GM19328 (cell line): ENCODE results near the gene RAD51B.

Experiments
- ATAC-seq: cut with Tn5 transposase; IDR thresholded peaks from one replicate; pipeline ENCODE4 v1.9.1; 2021; ENCODE audit warnings: mild to moderate bottlenecking, moderate library complexity; ENCODE audit not compliant: unreplicated experiment

Gene RAD51B

DNA sequence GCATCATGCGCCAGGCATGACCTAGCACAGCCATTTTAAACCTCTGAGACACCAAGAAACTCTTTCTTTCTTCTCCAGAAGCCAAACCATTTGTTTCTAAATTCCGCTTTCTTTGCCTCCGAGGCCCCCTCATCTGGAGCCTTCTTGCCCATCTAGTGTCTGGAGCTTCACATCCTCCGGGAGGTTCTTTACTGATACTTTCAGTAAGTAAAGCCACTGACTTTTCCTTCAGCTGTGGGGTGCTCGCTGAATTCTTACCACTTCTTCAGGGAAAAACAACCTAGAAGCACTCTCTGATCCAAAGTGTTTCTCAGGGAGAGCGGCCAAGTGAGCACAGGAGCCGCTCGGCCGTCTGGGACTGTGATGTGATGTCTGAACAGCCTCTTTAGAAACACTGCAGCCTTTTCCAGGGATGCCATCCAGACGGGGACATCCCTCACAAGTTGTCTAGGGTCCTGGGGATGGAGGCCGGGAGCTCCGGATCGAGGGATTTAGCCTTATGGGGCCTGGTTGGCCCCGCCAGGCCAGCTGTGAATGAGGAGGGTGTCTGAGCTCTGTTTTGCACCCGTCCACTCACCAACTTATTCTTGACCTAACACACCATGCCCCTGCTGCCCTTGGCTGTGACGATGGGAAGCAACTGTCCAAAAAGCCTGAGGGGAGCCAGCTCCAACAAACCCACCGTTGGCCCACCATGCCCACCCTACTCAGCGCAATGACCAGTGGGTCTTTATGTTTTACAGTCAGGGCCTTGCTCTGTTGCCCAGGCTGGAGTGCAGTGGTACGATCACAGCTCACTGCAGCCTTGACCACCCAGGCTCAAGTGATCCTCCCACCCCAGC, 812.7 kb downstream of the RAD51B start:
- no peak for ATAC-seq

DNA sequence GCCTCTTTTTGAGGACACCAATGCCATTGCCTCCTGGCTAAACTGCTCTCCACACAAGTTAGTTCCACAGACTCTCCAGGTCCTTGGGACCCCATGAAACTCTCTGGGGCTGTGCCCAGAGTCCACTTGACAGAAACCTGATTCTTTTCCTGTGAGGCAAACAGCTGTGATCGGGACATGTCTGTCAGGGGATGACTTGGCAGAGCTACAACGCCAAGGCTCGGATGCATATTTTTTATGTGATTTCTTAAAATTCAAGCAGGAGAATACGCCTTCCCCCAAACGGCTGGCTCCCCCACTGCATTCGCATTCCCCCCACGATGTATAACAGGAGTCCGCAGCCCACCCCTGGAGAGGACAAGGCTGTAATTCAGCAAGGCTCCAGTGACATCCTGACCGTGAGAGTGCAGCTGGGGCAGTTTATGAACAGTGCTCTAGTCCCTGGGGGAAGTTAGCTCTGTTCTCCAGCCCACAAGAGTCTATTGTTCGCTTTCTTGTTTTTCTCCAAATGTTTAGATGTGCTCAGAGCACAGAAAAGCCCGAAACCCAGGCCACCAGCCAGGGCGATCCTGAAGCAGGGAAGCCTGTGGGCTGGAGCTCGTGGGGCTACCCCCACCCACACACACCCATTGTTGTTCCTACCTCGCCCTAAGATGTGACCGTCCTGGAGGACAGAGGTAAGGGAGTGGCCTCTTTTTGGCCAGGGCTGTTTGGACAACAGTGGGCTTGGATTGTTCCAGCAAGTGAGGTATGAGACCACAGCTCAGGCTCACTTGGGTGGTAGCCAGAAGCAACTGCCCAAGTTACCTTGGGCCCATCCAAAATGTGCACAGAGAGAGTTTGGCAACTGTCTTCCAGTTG, 813.8 kb downstream of the RAD51B start:
- ATAC-seq = no peak

DNA sequence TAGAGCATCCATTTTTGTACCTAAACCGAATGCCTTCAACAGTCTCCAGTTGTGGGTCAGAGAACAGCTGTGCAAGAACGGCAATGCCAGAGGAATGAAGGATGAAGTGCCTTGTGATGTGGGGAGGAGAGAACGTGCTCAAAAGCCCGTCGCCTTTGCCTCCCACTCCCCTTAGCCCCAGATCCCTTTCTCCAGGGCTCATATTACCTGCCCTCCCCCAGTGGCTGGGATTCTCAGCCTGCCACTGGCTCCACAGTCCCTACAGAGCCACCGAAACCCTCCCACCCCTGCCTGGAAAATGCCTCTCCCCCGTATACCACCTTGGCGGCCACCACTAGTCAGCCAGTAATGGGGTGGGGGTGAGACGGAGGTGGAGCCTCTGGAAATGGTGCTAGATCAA, 814.8 kb downstream of the RAD51B start:
- no peak for ATAC-seq

DNA sequence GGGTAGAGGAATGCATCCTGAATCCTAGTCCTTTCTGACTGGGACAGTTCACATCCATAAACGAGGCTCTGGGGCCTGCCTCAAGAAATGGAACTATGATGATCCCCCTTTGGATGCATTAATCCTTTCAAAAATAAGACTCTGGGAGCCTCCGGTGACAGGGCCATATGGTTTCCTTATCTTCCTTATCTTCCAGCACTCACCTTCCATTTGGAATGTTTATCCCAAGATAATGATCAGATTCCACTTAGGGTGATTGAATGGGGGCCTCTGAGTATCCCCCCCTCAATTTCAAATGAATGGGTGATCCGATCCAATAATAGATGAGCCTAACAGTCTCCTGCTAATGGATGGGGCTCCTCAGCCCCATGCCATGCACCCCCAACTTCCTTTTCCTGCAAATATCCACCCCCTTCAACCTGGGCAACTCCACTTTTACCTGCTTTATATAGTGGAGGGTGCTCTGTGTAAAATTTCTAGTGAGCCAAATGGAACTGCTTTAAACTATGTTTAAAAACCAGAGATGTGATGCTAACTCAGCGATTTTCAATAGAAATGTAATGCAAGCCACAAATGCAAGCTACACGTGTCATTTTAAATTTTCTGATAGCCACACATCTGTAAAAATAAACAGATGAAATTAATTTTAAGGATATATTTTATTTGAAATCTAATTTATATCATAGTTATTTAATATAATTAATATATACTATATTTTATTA, 815.5 kb downstream of the RAD51B start:
- ATAC-seq = no peak

DNA sequence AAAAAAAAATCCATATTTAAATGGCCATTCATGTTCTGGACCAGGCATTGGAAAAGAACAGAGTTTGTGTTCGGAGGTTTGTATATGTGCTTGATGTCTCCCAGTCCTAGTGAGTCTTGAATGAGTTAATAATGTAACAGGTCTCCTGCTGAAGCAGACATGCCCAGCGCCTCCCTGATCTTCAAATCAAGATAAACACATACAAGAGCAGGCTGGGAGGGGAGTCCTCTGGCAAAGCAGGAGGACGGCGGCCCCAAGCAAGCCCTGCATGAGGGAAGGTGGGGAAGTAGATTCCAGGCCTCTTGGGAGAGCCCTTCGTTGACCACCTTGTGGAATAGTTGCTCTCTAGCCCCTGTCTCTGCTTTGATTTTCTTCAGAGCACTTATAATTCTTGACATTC, 817.0 kb downstream of the RAD51B start:
- no peak for ATAC-seq

DNA sequence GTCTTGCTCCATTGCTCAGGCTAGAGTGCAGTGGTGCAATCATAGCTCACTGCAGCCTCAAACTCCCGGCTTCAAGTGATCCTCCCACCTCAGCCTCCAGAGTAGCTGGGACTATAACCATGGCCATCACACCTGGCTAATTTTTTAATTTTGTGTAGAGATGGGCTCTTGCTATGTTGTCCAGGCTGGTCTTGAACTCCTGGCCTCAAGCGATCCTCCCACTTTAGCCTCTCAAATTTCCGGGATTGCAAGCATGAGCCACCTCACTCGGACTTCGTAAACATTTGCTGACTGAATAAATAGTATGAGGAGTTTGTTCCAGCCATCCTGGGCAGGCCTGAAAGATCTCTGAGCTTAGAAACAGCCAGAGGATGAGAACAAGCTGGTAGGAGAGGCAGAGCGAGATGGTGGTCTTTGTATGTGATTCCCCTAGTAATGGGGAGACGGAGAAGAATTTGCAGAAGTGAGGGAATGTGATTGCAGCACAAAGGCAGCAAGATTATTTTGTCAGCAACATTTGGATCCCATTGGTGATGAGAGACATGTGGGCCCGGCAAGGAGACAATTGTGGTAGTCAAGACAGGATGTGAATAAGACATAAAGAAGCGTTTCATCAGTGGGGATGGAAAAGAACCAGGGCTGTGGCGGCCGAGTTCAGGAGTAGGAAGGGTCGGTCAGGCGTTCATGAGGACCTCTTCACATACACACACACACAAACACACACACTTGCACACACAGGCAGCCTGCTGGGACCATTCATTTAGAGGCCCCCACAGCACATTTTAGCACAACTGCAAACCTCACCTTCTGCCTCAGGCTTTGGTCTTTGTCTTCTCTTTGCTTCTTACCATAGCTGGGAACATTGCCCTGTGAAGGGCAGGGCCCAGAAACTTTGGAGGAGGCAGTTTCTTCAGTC, 817.8 kb downstream of the RAD51B start:
- no peak for ATAC-seq

DNA sequence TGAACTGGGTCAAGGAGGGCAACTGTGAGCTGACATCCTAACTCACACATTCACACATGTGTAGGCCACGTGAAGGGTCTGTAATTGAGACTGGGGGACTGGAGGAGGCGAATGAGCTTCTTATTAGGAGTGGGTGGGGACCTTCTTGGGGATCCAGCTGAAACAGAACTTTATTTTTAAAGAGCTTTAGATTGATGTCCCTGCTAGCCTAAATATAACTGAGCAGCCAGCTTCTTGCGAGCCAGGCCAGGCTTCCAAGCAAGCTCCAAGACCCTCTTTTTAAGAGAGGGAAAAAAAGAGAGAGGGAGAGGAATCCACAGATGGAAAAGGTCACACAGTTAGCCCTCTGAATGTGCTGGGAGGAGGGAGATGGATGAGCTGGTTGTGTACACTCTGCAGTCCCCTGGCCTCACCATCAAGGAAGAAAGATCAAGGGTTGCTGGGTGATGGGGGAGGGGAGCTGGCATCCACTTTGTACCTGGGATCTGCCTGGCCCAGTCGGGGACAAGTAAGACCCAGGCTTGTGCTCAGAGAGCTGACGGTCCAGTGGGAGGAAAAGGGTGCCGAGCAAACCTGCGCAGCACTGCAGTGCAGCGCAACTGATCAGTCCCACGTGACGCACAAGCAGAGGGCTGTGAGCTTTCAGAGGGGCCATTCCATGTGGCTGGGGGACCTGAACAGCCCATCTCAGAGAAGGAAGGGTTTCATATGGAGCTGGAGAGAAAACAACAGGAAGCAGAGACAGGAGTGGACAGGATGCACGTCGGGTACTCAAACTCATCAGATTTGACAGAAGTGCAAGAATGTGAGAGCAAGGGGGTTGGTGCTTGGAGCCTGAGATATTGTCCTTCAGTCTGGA, 818.8 kb downstream of the RAD51B start:
- no peak for ATAC-seq

DNA sequence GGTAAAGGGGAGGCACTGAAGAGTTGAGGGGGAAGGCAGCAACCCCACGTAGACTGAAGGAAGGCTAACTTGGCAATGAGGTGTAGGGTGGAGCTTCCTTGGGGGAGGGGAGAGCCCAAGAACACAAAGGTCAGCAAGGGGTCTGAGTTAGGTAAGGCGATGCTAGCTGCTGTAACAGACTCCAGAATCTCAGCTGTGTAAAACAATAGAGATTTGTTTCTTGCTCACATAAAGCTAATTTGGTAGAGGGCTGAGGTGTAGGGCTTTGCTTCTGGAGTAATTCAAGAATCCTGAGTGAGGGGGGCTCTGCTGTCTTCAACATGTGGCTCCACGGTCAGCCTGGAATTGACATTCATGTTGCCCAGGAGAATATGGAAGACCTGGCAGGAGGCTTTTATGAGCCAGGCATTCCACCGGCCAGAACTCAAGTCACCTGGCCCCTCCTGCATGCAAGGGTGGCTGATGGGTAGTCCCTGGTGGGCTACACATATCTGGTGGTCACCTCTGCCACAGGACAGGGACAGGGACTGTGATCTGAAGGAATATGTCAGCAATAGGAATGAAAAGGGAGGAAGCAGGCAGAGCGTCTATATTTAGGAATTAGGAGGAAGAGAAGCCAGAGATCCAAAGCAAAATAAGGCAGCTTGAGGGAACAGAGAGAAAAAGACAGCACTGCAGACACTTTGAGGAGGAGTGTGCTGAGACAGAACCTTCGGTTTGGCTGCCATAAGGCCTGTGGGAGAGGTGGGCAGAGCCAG, 819.6 kb downstream of the RAD51B start:
- ATAC-seq = no peak

DNA sequence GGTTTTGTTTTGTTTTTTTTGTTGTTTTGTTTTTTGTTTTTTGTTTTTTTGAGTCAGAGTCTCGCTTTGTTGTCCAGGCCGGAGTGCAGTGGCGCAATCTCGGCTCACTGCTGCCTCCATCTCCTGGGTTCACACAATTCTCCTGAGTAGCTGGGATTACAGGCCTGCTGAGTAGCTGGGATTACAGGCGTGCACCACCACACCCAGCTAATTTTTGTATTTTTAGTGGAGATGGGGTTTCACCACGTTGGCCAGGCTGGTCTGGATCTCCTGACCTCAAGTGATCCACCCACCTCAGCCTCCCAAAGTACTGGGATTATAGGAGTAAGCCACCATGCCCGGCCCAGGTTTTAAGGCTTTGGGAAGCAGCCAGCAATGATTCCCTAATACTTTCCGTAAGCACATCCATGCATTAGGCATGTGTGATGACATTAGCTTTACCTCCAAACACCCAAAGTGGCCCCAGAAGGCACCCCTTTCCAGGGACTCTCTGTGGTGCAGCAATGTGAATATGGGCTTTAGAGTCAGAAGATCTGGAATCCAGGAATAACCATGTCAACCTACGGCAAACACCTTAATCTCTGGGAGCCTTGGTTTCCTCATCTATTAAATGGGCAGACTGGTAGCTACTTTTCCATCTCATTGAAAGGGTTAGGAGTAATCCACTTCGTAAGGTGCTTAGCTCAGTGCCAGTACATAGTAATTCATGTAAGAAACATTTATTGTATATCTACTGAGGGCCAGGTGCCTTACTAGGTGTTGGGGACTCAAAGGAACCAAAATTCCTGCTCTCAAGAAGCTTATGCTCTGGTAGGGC, 820.4 kb downstream of the RAD51B start:
- no peak for ATAC-seq

DNA sequence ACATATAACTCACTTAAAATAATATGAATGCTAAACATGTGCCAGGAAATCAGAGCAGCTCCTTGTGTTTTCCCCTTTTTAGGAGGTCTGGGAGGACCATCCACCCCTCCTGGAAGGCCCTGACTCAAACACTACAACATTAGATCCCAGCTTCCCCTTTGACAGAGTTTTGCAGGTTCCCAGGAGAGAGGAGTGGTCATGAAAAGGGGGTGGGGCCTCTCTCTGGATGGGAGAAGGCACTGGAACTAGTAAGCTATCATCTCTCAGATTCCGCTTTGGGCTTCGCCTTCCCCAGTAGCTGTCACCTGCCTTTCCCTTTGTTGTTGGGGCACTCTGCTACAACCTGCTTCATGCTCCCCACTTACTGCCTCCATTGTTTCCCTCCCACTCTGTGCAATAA, 824.1 kb downstream of the RAD51B start:
- ATAC-seq = no peak

DNA sequence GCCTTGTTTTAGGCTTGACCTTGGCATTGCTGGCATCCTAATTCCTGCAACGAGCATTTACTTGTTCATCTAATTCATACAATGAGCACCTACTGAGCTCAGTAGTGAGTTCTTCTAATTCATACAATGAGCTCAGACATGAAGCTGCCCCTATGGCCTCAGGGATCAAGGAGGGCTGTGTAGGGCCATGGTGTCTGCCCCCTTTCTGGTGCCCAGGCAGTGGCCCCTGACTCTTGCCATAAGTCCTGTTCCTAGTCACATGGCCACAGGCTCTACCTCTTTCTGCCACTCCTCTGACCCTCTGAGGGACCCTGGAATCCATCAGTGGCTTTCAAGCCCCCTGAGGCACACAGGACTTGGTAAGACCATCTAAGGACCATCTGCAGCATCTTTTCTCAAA, 824.5 kb downstream of the RAD51B start:
- no peak for ATAC-seq

DNA sequence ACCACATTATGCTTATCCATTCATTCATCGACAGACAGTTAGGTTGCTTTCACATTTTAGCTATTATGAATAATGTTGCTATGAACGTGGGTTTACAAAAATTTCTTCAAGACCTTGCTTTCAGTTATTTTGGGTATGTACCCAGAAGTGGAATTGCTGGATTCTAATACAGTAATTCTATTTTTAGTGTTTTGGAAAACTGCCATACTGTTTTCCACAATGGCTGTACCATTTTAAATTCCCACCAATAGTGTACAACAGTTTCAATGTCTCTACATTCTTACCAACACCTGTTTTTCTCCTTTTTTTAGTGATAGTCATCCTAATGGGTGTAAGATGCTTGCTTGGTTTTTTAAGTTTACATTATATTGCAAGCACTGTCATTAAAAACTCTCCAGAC, 825.8 kb downstream of the RAD51B start:
- no peak for ATAC-seq

DNA sequence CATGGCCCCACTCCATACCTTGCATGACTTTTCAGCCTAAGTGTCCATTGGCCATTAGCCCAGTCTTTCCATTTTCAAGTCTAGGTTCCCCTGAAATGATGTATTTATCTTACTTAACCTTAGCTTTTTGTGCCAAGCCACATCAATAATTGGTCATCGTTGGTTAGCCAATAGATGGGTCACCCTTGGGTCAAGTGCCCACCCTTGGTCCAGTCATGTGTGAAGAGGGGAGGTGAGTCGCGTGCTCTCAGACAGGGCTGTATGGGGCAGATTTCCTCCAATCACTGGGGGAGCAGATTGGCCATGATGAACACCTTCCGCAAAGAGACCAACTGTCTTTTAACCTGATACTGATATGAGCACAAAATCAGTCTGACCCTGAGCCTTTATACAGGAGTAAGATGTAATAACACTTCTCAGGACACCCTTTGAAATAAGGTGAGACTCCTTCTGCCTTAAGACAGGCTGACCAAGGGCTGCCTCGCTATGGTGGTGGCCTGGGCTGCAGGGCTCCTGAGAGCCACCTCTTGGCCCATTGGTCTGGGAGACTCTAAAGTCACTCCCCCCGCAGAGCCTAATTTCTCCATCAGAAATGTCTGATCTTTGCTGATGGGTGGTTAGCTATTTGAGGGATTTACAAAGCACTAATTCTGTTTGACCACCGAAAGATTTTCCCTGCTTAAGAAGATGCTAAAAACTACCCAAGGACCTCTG, 830.1 kb downstream of the RAD51B start:
- ATAC-seq = no peak

DNA sequence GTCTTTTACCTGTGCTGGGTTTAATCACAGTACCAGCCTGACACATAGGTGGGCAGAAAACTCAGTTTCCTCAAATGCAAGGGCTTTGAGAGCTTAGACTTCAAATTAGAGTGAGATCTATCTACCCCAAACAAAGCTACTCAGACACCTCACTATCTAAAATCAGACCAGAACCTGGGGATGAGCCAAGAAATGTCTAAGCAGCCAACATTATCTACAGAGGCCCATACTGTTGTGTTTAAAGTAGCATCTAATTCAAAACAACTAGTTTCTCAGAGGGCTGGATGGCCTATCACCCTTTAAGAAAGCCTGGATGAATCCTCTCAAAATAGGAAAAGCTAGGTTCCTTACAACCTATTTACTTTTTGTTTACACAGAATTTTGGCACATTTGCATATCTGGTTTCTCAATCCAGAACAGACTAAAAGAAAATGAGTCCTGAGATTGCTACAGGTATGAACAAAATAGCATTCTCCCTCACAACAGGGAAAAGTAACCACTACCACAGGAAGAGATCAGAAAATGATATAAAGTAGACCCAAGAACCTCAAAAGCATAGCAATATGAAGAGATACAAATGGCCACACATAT, 830.9 kb downstream of the RAD51B start:
- ATAC-seq = no peak

DNA sequence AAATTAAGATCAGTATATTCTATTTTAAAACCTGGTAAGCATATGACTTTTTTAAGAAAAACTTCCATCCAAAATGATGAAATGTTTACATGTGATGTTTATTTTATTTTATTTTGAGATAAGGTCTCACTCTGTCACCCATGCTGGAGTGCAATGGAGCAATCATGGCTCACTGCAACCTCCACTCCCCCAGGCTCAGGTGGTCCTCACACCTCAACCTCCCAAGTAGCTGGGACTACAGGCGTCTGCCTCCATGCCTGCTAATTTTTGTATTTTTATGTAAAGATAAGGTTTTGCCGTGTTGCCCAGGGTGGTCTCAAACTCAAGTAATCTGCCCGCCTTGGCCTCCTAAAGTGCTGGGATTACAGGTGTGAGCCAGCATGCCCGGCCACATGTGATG, 831.5 kb downstream of the RAD51B start:
- ATAC-seq = no peak

DNA sequence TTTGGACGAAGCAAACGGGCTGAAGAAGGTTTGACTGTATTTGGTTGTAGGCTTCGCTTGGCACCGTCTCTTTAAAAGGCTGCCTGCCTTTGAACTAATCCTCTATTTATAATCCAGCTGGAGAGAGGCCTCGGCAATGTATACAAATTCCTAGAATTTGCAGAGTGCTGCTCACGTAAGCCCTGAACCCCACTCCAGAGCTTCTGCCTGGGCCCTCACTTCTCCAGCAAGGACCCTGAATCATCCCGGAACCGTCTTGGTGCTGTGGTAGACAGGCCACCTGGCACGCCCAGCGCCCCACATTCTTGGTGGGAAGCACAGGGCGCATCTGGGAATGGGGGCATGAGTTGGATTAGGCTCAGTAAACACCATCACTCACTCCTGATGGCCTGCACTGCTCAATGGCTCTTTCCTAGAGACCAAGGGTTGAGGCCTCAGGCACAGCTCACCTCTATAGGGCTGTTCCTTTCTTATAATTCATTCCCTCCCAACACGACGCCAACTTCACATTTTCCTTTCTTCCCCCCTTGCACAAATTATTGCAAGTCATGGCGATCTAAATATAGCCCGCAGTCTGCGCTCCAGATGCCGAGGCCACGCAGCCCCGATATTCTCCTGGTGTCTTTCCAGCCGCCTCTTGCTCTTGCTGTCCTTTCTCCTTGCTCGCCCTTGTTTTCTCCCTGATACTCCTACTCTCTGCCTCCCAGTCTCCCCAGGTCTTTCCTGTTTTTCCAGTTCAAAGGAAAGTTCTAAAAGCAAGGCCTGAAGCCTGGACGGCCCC, 832.3 kb downstream of the RAD51B start:
- no peak for ATAC-seq
